Stimulated activated naive CD4-positive, alpha-beta T cell (primary cell): ENCODE results near the gene WDFY2.
A peak's percentile ranks its signal among the peaks of the same experiment; 100 is the strongest.

ENCODE experiments used
- DNase-seq, 6 experiments: peaks; one replicate each; lab custom pipeline; 2025; lab: John Stamatoyannopoulos, UW

The WDFY2 gene

DNA sequence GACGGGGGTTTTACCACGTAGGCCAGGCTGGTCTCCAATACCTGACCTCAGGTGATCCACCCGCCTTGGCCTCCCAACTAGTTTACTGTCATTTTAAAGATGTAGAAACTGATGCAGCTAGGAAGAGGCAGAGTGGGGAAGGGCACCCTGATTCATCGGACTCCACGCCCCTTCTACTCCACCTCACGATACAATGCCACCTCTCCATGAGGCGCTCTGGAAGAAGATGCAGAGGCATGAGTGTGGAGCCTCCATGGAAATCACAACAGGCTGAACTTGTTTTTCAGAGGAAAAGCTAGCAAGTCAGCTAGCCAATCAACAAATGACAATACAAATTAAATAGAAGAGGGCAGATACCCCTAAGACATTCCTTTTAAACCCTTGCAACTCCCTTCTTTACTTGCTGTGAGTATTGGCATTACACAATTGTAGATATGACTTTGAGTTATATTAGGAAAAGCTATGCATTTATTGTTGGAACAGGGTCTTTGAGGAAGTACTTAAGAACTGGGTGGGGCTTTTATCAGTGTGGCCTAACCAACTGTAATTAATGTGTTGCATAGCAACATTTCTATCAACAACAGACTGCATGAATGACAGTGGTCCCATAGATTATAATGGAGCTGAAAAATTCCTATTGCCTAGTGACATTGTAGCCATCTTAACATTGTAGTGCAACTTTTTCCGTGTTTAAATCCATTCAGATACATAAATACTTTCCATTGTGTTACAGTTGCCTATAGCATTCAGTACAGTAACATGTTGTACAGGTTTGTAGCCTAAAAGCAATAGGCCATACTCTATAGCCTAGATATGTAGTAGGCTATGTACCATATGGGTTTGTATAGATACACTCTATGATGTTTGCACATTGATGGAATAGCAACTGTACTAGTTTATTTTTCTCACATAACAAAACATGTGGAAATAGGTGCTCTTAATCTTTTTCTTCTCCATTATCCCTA, 17.6 kb downstream of the WDFY2 start:
- no peak for DNase-seq

DNA sequence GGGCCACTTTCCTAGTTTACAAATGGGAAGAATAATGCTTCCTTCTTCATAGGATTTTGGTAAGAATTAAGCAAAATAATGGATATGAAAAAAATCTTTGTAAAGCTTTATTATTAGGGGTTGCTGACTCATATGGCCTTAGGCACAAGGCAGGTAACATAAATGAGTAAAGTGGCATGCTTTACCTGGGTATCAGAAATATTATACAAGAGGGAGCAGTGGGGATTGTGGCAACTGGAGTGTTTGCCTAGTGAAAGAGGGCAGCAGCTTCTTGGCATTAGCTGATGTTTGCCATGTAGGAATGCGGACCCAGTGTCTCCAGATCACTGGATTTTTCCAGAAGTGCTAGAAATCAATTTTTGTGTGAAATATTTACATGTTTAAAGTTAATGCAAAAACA, 19.5 kb downstream of the WDFY2 start:
- no peak for DNase-seq

DNA sequence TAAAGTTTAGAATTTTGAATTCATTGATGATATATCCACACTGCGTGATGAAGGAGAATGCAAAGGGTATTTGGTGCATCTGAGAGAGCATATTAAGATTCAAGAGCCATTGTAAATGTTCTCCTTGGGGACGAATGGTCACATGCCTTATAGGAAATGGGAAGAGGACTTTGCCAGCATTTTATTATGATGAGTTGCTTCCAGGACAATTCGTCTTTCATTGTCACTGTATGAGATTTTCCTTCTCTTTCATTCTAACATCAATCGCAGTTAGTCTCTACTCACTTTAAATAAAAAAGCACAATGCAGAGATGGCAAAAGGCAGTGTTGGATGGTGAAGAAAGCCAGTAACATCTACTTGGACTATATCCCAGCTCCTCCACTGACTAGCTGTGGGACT, 21.4 kb downstream of the WDFY2 start:
- DNase-seq: no peak

DNA sequence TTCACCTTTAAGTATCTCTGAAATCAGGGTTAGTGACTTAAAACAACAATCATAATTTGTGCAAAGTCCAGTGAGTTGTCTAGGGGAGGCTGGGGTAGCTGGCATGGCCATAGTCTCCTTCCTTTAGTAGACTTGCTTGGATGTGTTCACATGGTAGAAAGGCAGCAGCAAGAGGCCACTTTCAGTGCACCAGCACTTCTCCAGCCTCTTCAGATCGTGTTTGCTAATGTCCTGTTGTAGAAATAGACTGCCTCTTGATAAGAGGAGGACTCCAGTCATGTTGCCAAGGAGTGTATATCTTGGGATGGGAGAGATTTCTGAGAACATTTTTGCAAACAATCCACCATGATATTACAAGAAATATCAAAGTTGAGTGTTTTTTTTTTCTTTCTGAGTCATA, 22.9 kb downstream of the WDFY2 start:
- DNase-seq: no peak

DNA sequence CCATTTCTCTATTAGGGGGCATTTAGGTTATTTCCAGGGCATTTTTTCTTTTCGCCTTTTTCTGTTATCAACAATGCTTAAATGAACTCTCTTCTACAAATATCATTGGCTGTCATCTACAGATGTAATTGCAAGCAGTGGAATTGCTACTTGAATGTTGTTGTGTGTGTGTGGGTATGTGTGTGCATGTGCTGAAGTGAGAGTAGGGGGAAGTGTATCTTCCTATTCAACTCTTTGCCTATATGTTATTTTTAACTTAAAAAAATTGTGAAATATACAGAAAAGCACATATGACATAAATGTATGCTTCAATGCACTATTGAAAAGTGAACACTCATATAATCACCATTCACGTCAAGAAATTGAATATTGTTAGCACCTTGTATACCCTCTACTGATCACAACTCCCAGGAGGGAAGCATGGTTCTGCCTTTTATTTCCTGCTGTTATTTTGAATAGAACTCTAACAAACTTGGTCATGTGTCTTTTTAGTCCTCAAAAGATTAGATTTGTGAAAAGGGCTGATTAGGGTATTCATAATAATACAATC, 24.7 kb downstream of the WDFY2 start:
- no peak for DNase-seq

DNA sequence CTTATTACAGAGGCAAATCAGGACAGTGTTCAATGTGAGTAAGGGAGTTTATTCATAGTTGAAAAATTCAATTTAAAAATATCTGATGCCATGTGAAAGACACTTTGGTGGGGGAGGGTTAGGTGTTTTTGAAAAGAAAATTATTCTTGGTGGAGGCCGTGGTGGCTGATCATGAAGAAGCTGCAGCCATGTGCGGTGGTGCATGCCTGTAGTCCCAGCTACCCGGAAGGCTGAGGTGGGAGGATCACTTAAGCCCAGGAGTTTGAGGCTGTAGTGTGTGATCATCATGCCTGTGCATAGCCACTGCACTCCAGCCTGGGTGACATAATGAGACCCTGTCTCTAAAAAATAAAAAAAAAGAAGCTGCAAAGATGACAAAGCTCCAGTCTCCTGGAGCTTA, 28.6 kb downstream of the WDFY2 start:
- no peak for DNase-seq

DNA sequence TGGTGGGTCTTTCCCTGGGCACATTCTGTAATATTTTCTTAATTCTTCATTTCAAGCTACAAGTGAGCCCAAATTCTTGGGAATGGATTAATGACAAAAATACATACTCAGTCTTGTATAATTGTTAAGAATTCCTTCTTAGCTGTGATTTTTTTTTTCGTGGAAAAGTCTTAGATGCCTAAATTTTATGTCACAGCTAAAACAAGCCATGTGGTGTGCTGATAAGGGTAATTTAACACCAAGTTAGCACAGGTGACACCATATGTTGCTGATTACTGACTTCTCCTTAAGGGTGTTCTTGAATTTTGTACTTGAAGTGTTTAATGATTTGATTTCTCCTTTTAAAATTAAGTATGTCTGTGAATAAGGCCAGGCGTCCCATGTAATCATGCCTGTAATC, 29.3 kb downstream of the WDFY2 start:
- no peak for DNase-seq

DNA sequence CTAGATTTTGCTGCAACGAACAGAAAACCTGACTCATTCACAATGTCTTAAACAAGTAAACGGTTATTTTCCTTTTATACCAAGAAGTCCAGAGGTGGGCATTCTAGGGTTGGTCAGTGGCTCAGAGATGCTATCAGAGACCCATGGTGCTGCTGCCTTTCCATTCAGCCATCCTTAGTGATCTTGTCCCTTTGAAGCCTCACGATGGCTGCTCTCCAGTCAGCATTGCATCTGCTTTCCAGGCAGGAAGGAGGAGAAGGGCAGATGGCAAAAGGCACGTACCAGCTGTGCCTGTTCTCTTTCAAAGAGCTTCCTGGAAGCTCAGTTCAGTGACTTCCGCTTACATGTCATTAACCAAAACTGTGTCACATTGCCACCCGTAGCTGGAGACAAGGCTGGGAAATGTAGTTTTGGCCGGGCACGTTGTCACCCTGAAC, 30.1 kb downstream of the WDFY2 start:
- DNase-seq: peak in 5 of 6 experiments; percentile 5 to 52 (median 48)

DNA sequence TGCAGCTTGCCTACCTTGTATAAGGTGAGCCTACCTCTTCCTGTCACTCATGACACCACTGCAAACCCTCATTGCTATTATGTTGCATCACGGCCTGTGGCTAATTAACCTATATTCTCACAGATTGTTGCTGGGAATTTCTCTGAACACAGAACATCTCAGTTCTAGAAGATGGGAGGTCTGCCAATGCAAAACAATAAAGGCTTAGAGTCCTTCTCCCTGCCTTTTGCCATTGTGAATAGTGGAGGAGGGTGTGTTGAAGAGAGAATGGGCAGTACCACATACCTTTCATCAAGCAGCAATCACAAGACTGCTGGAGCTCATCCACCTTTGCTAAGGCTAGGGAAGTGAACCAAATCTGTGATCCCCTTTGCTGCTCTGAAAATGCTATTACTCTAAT, 34.4 kb downstream of the WDFY2 start:
- DNase-seq: no peak

DNA sequence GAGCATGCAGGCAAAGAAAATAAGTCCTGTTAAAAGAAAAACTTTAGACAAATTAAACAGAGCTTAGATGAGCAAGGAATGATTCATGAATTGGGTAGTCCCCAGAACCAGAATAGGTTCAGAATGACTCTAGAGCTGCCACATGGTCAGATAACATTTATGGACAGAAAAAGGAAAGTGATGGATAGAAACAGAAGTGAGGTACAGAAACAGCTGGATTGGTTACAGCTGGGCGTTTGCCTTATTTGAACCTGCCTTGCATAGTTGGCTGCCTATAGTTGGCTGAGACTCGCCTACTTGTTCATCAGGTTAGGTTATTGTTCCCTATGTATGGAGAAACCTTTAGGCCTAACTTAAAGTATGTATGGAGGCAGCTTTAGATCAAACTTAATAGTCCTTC, 35.4 kb downstream of the WDFY2 start:
- no peak for DNase-seq

DNA sequence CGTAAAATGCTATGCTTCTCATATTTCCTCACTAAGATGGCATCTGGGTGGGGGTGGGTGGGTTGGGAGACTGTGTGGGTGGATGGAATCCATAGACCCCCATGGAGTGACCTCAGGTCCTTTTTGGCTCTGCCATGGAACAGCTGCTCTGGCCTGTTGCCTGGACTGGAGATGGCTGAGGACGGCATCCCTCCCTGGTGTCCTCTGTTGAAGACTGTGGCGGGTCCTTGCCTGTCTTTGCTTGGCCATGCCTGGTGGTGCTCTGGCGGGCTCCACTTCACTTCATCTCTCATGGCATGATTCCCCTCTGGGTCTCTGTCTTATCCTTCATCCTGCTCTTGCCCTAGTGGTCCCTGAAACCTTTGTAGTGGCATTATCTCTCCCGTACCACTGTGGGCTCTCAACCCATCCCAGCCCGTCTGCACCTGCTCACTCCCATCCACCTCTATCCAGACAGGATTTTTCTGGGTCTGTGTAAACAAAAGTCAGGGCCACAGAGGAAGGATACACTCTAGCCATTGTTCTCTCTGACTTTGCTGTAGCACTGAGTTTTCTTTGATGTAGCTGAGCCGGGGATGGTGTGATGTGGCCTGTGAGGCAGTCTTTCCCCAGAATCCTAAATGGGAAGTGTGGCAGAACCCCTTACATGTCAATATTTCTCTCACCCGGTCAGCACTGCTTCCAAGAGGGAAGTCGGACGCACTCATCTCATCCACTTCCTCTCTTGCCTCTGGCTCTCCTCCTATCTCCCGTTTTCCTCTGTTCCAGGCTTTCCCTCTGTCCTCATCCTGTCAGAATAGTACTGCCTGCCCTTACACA, 36.1 kb downstream of the WDFY2 start:
- no peak for DNase-seq

DNA sequence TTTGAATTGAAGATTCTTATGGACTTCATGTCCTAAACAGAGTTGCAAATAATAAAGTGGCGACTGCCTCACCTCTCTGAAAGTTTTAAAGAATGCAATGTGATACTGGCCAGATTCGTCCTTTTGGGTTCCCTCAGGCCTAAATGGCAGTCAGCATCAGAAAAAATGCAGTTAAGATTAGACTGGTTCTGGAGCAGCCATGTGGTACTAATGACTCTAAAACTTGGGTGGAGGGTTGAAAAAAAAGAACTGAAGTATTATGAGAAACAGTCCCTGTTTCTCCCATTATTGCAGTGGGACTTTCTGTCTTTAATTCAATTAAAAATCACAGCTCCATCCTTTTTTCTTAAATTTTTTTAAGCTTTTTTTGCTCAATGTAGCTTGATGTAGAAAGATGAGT, 37.3 kb downstream of the WDFY2 start:
- no peak for DNase-seq

DNA sequence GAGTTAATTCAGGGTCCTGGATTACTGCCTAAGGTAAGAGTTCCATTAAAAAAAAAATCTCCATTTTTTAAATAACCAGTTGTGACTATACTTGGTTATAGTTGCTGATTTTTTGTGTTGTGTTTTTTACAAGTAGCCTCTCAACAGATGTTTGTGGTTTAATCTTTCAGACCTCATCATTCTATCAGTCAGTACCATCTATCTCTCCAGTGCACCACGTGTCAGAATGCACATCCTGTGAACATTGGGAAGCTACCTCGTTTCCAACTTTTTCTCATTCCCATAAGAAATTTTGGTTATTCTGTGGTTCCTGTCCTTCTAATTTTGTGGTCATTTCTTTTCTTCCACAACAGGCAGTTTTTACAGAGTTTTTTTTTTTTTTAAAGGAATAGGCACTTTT, 39.2 kb downstream of the WDFY2 start:
- DNase-seq: no peak

DNA sequence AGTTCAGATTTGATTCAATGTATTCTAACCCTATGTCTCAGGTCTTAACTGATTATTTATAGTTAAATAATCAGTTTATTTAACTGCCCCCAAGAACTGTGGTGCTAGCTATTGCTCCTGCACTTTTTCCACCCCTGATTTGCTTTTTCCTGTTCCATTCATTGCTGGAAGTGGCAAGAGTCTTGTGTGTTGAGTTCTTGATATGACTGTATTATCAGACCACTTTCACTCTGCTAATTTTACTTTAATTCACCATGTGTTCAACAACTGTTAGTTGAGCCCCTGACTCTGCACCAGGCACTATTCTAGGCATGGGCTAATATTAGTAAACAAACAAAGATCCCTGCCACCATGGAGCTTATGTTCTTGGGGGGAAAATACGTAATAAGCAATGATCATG, 39.9 kb downstream of the WDFY2 start:
- DNase-seq: no peak

DNA sequence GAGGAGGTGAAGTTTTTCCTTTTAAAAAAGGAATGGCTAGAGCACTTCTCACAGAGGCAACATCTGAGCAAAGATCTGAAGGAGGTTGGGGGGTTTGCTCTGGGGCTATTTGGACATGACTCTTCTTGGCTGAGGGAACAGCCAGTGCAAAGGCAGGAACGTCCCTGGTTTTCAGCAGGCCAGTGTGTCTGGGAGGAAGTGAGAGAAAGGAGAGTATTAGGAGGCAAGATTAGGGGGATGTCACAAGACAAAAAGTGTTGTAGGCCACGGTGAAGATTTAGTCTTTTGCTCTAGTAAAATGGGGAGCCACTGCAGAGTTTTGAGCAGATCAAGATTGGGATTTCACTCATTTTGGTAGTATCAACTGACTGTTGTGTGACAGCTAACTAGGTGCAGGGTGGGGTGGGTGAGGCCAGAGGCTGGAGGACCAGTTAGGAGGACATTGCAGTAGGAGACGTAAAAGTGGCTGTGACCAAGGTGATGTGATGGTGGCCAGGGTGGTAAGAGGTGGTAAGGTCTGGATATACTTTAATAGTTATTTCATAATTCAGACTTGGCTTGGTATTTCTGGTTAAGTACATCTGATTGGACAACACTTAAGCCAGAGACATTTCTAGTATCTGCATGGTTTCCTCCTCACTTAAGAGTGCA, 40.6 kb downstream of the WDFY2 start:
- DNase-seq: no peak

DNA sequence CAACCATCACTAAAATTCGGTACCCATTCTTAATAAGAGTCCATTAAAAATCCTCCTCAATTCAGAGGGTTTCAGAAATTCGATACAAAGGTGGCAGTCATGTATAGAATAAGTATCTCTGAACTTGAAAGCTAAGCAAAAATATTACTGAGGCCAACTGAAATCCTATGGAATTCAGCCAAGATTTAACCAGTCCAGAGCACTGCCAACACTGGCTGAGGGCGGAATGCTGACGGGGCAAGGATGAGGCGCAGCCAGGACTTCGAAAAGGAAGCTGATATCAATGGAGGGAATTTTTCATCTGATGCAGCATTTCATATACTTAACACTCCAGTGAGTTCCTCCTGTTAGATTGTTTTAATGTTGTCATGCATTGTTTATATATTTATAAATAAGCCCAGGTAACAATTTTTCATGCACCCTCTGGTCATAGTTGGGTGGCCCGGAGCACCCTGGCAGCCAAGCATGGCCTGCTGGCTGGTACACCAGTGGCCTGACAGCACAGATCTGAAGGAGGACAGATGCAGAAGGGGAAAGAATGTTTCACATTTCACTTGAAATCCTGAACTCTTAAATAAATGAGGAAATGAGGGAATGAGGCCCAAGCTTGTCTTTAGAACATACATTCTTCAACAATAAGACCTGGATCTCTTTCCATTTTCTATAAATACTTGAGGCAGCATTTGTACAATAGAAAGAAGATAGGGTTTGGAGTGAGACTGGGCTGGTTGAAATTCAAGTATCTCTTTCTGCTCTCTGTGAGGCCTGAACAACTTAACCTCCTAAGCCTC, 41.5 kb downstream of the WDFY2 start:
- DNase-seq: no peak

DNA sequence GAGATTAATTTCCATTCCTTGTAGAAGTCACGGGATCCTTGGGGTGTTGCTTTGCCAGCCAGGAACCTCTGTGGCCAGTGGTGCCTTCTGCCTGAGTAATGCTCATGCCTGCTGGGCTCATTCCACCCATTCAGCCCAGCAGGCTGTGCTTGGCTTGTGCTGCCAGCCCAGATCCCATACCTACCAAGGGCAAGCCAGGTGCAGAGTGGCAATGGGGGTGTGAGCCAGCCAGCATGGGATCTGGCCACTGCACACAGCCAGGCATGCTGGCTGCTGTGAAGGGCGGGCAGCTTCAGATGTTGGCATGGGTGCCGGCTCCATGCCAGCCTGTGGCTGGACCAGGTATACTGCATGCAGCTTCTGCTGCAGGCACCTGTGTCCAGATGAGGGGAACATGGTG, 42.5 kb downstream of the WDFY2 start:
- DNase-seq: no peak

DNA sequence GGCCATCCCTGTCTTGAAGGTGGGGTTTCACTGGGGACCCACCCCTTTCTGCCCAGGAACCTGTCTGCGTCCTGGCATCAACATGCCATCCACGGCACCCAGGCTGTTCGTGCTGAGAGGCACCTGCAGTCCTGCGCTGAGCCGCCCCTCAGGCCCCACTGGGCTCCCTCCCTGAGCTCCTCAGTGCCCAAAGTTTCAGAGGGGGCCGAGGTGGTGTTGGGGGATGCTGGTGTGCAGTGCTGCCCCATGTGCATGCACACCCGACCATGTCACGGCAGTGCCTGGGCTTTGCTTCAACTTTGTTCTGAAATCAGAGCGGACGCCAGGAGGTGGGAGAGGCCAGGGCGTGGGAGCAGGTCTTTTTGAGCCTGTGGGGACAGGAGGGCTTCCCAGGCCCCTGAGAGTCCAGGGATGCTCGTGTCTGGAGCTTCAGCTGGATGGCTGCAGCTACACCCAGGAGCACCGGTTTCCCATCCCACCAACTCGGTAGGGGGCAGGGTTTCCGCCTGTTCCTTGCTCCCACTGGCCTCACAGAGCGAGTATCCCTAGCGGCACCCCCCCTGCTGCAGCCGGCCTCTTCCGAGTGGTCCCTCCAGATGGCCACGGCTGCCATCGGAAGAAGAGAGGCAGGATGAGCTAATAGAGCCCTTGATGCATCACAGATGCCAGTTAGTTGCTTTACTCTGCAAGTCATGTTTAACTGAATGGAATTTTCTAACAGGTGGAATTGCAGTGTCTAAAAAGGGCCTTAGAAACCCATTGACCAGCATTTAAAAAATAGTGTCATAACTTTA, 44.0 kb downstream of the WDFY2 start:
- no peak for DNase-seq

DNA sequence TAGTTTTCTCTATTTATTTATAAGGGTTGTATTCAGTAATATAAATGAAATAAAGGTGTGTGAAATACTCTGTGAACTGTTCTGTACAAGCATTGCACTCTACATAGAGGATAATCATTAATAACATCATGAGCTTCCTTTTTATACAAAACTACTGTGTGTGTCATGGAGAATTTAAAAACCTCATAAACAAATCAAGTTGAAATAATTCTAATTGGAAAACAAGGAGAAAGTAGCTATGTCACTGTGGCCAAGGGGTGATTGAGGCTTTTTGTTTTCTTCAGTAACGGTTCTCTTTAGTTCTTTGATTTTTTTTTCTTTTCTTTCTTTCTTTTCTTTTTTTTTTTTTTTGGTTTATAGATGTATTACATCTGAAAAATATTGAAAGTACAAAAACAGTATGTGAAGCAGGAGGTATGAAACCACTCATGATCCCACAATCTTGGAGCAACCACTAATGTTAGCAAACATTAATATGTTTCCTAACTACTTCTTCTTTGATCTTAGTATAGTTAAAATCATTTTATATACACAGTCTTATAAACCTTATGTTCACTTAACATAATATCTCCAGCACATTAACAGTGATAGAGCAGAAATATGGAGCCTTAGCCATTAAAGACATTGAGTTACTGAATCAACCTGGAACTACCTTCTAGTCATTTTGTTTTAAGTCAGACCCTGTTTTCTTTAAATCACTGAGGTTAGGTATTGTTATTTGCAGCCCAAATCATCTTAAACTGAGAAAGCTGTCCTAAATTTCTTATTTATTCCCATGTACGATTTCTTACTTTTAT, 45.4 kb downstream of the WDFY2 start:
- DNase-seq: no peak

DNA sequence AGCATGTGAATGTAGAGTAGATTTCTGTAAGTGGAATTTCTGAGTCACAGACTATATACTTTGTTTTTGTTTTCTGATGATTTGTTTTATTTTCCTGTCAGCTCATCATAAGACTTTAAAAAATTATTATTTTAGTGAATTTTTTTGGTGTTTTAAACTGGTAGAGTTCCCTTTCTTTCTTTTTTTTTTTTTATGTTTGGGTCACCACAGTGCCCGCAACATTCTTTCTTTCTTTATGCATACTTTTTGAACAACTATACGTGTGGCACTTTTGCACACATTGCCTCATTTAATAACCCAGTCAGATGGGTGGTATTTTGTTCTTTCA, 46.0 kb downstream of the WDFY2 start:
- no peak for DNase-seq
